Kidney epithelial cell (primary cell): ENCODE results near the gene MOV10L1. TPM values are rescaled to one million over a fixed set of nuclear protein-coding genes. Genes with fewer than 3 reads are reported as not detected.

Experiments
- DNase-seq: peaks from one replicate; pipeline ENCODE4 v3.0.0-alpha.2; 2010; ENCODE audit warnings: low read depth
- H3K27me3 ChIP-seq: 2 replicates; pipeline ENCODE4 v1.6.0; 2011; ENCODE audit warnings: low read length; ENCODE audit not compliant: control insufficient read depth, insufficient read depth
- H3K36me3 ChIP-seq: 2 replicates; pipeline ENCODE4 v1.5.1; 2011; ENCODE audit warnings: low read length; ENCODE audit not compliant: control insufficient read depth, insufficient read depth
- H3K4me3 ChIP-seq: 2 replicates; pipeline ENCODE4 v1.5.1; 2011; ENCODE audit warnings: low read depth, mild to moderate bottlenecking, control low read depth, low read length
- CTCF ChIP-seq: IDR thresholded peaks from 2 replicates; pipeline ENCODE4 v1.5.1; 2011; ENCODE audit warnings: mild to moderate bottlenecking, moderate library complexity, low read length, control low read depth, inconsistent platforms; ENCODE audit not compliant: insufficient read depth, poor library complexity, severe bottlenecking
- total RNA-seq: library from RNA; depleted of rRNA; stranded (reverse); fragments of >200 nt; gene quantifications from 2 replicates; pipeline ENCODE4 v1.2.3, GENCODE V29; 2015

The MOV10L1 gene
- total RNA-seq, 1 donor from 2014 or later: 1.7 TPM

- no peak for DNase-seq
- peaks cover 11% of the 10 kb centered on the region for H3K36me3 ChIP-seq
- no peaks in the 10 kb centered on the region for H3K27me3 ChIP-seq
- H3K4me3 ChIP-seq: no peak overlapping the region
- peak; percentile 85 for TF ChIP-seq CTCF
Measured at GRCh38 chr22:50209893-50210292, 120.1 kb downstream of the MOV10L1 start.

- no peak overlapping the region for H3K4me3 ChIP-seq
- peaks cover 11% of the 10 kb centered on the region for H3K36me3 ChIP-seq
- no peak for DNase-seq
- TF ChIP-seq CTCF: no peak
- H3K27me3 ChIP-seq: no peaks in the 10 kb centered on the region
Measured at GRCh38 chr22:50210378-50211139, 120.8 kb downstream of the MOV10L1 start.

GRCh38 chr22:50211147-50211546, 121.3 kb downstream of the MOV10L1 start:
- H3K36me3 ChIP-seq: peaks cover 11% of the 10 kb centered on the region
- no peak for TF ChIP-seq CTCF

More at GRCh38 chr22:50211147-50211546, 121.3 kb downstream of the MOV10L1 start:
- Histone ChIP-seq H3K4me3 (no peak overlapping the region), H3K27me3 (no peaks in the 10 kb centered on the region)
- DNase-seq: no peak

Other genes with a start within 250 kb of the MOV10L1 start
- gene ZBED4, start 236.2 kb upstream of the MOV10L1 start, total RNA-seq: 28.8 and 34.4 TPM in 2 replicates
- 24.3 and 26.2 TPM in 2 replicates for gene ALG12, start 171.6 kb upstream of the MOV10L1 start, total RNA-seq
- 59.1 and 68.2 TPM in 2 replicates for gene CRELD2, start 171.4 kb upstream of the MOV10L1 start, total RNA-seq
- gene PIM3, start 129.2 kb upstream of the MOV10L1 start, total RNA-seq: 66.9 and 77.3 TPM in 2 replicates
- gene IL17REL, start 77.2 kb upstream of the MOV10L1 start, total RNA-seq: not detected in 2 replicates
- gene TTLL8, start 31.7 kb upstream of the MOV10L1 start, total RNA-seq: not detected in 2 replicates
- gene MLC1, start 4.6 kb upstream of the MOV10L1 start, total RNA-seq: not detected in 2 replicates
- 0.33 and 1.1 TPM in 2 replicates for gene PANX2, start 80.7 kb downstream of the MOV10L1 start, total RNA-seq
- gene TRABD, start 95.9 kb downstream of the MOV10L1 start, total RNA-seq: 60.2 and 73.5 TPM in 2 replicates
- 12.0 and 14.8 TPM in 2 replicates for gene SELENOO, start 111.0 kb downstream of the MOV10L1 start, total RNA-seq
- 27.2 and 33.6 TPM in 2 replicates for gene TUBGCP6, start 155.0 kb downstream of the MOV10L1 start, total RNA-seq
- gene HDAC10, start 161.3 kb downstream of the MOV10L1 start, total RNA-seq: 21.1 and 34.8 TPM in 2 replicates
- gene MAPK12, start 171.7 kb downstream of the MOV10L1 start, total RNA-seq: 25.5 and 27.3 TPM in 2 replicates
- gene MAPK11, start 180.4 kb downstream of the MOV10L1 start, total RNA-seq: 11.9 and 12.9 TPM in 2 replicates
- 251 and 302 TPM in 2 replicates for gene PLXNB2, start 217.6 kb downstream of the MOV10L1 start, total RNA-seq
- 4.5 TPM in 2 replicates for gene DENND6B, start 237.0 kb downstream of the MOV10L1 start, total RNA-seq